Colonic mucosa (tissue), 4 donors: ENCODE results near the gene MRPL22. TPM values are rescaled to one million over a fixed set of nuclear protein-coding genes. Genes with fewer than 3 reads are reported as not detected.

Experiments
- DNase-seq: peaks from one replicate; pipeline ENCODE4 v3.0.0-alpha.2; 2020
- H3K27ac ChIP-seq: fragments of 200-600 bp; one replicate; pipeline ENCODE4 v1.8.0; 2021
- H3K27me3 ChIP-seq: fragments of 200-600 bp; one replicate; pipeline ENCODE4 v1.8.0; 2021
- H3K36me3 ChIP-seq: fragments of 200-600 bp; one replicate; pipeline ENCODE4 v1.8.0; 2021
- H3K4me1 ChIP-seq: fragments of 200-600 bp; one replicate; pipeline ENCODE4 v1.8.0; 2021; ENCODE audit warnings: mild to moderate bottlenecking
- H3K4me3 ChIP-seq: fragments of 200-600 bp; one replicate; pipeline ENCODE4 v1.8.0; 2021
- H3K9ac ChIP-seq, 2 donors: one replicate each; pipeline ENCODE4 v1.7.0; 2013; ENCODE audit warnings: control low read depth in 2 of 2, low read depth in 2 of 2, low read length in 2 of 2
- H3K9me3 ChIP-seq: fragments of 200-600 bp; one replicate; pipeline ENCODE4 v1.8.0; 2021
- intact Hi-C: fragments of 100-400 bp; cut with DNase I; formaldehyde crosslinking; loops from one replicate; pipeline ENCODE4 v1.14.1; 2022
- total RNA-seq, 2 donors: library from RNA; stranded (reverse); fragmentation: NEBNext Ultra II Directional in 1 of 2; extraction: Animal tissue kit (Norgen Biotek cat#: 25700) in 1 of 2; gene quantifications; one replicate each; pipeline ENCODE4 v1.2.1, GENCODE V29; 2021
- TF ChIP-seq, protein P1 (sequence below): fragments of 200-600 bp; IDR thresholded peaks from one replicate; pipeline ENCODE4 v1.8.0; 2022; ENCODE audit warnings: antibody characterized with exemption, mild to moderate bottlenecking
- donor health status: healthy.
- donor health status: DM: no; HTN: no; CAD: no.
- donor health status: DM: no; HTN: no; CAD: no.

MRPL22 gene
- total RNA-seq, 2 donors from 2014 or later = 51.4 to 62.3 TPM

- Histone ChIP-seq H3K9me3 (no peaks in the 10 kb centered on the region), H3K4me1 (no peaks in the 10 kb centered on the region), H3K27ac (no peak overlapping the region), H3K36me3 (peaks cover 7% of the 10 kb centered on the region), H3K4me3 (no peak overlapping the region), H3K9ac (no peak overlapping the region), H3K27me3 (no peaks in the 10 kb centered on the region)
- no peak for DNase-seq
- TF ChIP-seq, protein P1, sequence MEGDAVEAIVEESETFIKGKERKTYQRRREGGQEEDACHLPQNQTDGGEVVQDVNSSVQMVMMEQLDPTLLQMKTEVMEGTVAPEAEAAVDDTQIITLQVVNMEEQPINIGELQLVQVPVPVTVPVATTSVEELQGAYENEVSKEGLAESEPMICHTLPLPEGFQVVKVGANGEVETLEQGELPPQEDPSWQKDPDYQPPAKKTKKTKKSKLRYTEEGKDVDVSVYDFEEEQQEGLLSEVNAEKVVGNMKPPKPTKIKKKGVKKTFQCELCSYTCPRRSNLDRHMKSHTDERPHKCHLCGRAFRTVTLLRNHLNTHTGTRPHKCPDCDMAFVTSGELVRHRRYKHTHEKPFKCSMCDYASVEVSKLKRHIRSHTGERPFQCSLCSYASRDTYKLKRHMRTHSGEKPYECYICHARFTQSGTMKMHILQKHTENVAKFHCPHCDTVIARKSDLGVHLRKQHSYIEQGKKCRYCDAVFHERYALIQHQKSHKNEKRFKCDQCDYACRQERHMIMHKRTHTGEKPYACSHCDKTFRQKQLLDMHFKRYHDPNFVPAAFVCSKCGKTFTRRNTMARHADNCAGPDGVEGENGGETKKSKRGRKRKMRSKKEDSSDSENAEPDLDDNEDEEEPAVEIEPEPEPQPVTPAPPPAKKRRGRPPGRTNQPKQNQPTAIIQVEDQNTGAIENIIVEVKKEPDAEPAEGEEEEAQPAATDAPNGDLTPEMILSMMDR = no peak
- intact Hi-C loops = no loop called here
These were observed 21.6 kb downstream of the MRPL22 start for GRCh38 chr5:154962494-154962893.

GRCh38 chr5:154966081-154966841 lies 25.4 kb downstream of the MRPL22 start:
- Histone ChIP-seq H3K9me3 (no peaks in the 10 kb centered on the region), H3K27ac (no peak overlapping the region), H3K4me3 (no peak overlapping the region), H3K36me3 (no peaks in the 10 kb centered on the region), H3K9ac (no peak overlapping the region), H3K4me1 (no peaks in the 10 kb centered on the region), H3K27me3 (no peaks in the 10 kb centered on the region)
- DNase-seq = no peak
- TF ChIP-seq, protein P1 = no peak
- intact Hi-C loops = no loop called here

DNA sequence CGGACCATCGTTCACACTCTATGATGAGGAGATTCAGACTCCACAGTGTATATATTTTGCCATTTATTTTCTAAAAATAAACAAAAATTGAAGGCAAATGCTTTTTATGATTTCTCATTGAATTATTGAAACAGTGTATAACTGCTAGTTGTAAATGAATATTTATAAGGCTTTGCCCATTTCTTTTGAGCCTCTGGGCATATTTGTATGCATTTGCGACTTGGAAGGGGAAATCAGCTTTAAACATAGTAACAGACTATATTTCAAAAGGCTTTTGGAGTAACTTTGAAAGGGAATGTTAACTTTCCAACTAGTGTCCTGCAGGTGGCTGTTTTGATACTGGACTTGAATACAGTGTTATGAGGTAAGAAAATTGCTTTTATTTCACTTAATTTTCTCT lies 26.0 kb downstream of the MRPL22 start:
- Histone ChIP-seq H3K27ac (no peak overlapping the region), H3K4me3 (no peak overlapping the region)
- intact Hi-C loops = no loop called here

DNA sequence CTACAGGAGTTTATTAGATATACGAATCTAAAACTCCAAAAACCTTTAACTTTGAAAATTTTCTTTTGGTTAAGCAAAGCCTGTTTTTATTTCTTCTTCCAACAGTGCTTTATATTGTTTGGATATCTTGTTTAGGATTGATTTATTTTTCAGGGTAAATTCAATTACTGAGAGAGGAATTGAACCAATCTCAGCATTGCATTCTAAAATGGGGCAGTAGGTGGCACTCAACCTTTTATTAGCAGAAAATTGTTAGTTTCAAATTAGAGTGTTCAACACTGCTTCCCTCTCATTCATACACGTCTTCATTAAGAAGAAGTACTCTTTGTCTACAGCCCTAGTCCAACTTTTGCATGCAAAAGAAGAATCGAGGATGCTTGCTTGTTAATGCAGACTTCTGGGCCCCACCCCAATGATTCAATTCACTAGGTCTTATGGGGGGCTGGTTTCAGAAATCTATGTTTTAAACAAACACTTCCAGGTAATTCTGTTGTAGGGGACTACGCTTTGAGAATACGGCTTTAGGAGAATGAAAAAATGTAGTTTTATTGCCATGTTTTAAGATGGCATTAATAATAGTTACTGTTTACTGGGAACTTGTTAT lies 26.6 kb downstream of the MRPL22 start:
- no peaks in the 10 kb centered on the region for H3K36me3 ChIP-seq
- TF ChIP-seq, protein P1 = no peak
- H3K27ac ChIP-seq = no peak overlapping the region
- H3K4me1 ChIP-seq = no peaks in the 10 kb centered on the region
- no peak overlapping the region for H3K4me3 ChIP-seq
- no peak for DNase-seq
- intact Hi-C loops = no loop called here
- H3K27me3 ChIP-seq = no peaks in the 10 kb centered on the region
- H3K9me3 ChIP-seq = no peaks in the 10 kb centered on the region
- H3K9ac ChIP-seq = no peak overlapping the region

More for the DNA sequence above, 26.0 kb downstream of the MRPL22 start:
- TF ChIP-seq, protein P1 = no peak
- no peaks in the 10 kb centered on the region for H3K36me3 ChIP-seq
- no peaks in the 10 kb centered on the region for H3K4me1 ChIP-seq
- H3K9me3 ChIP-seq = no peaks in the 10 kb centered on the region
- H3K27me3 ChIP-seq = no peaks in the 10 kb centered on the region
- no peak overlapping the region for H3K9ac ChIP-seq
- no peak for DNase-seq

DNA sequence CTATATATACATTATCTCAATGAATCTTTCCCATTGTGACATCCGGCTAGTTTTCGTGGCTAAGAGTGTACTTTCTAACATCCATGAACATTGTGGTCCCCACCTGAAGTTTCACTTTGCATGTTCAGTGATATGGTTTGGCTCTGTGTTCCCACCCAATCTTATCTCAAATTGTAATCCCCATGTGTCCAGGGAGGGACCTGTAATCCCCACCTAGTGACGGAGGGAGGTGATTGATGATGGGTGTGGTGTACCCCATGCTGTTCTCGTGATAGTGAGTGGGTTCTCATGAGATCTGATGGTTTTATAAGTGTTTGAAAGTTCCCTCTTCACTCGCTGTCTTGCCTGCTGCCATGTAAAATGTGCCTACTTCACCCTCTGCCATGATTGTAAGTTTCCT lies 28.1 kb downstream of the MRPL22 start:
- H3K36me3 ChIP-seq = no peaks in the 10 kb centered on the region
- TF ChIP-seq, protein P1 = no peak
- DNase-seq = no peak
- no peaks in the 10 kb centered on the region for H3K4me1 ChIP-seq
- H3K27me3 ChIP-seq = no peaks in the 10 kb centered on the region
- H3K9me3 ChIP-seq = no peaks in the 10 kb centered on the region
- H3K27ac ChIP-seq = no peak overlapping the region
- no peak overlapping the region for H3K9ac ChIP-seq
- no peak overlapping the region for H3K4me3 ChIP-seq
- intact Hi-C loops = no loop called here
